HepG2 (cell line): ENCODE results near the gene TRPT1. TPM values are rescaled to one million over a fixed set of nuclear protein-coding genes. Genes with fewer than 3 reads are reported as not detected.
A peak's percentile ranks its signal among the peaks of the same experiment; 100 is the strongest.

Experiments
- ATRX ChIP-seq: sonication (generic); formaldehyde crosslinking; IDR thresholded peaks from 2 replicates; pipeline ENCODE4 v1.4.0; 2020; ENCODE audit warnings: missing genetic modification reagents, borderline replicate concordance
- DPF2 ChIP-seq: sonication (generic); formaldehyde crosslinking; IDR thresholded peaks from 2 replicates; pipeline ENCODE4 v1.4.0; 2020; ENCODE audit warnings: mild to moderate bottlenecking, low read depth, missing genetic modification reagents, borderline replicate concordance
- ELF4 ChIP-seq: sonication (generic); formaldehyde crosslinking; IDR thresholded peaks from 2 replicates; pipeline ENCODE4 v1.5.0; 2020; ENCODE audit warnings: missing genetic modification reagents, mild to moderate bottlenecking, moderate library complexity, borderline replicate concordance
- FIP1L1 ChIP-seq: fragments of 200-400 bp; formaldehyde crosslinking; IDR thresholded peaks from 2 replicates; pipeline ENCODE4 v1.6.1; 2018; ENCODE audit warnings: low read depth, mild to moderate bottlenecking, low read length, moderate library complexity, borderline replicate concordance; ENCODE audit not compliant: insufficient read depth
- FOXK1 ChIP-seq: sonication (generic); formaldehyde crosslinking; IDR thresholded peaks from 2 replicates; pipeline ENCODE4 v1.4.0; 2020; ENCODE audit warnings: low read depth, missing genetic modification reagents, borderline replicate concordance
- HNRNPUL1 ChIP-seq: fragments of 200-400 bp; formaldehyde crosslinking; IDR thresholded peaks from 2 replicates; pipeline ENCODE4 v1.6.1; 2017; ENCODE audit warnings: low read depth, mild to moderate bottlenecking, low read length, moderate library complexity
- HOXA3 ChIP-seq: sonication (generic); formaldehyde crosslinking; IDR thresholded peaks from 2 replicates; pipeline ENCODE4 v1.5.0; 2020; ENCODE audit warnings: missing genetic modification reagents
- KDM2A ChIP-seq: sonication (generic); formaldehyde crosslinking; IDR thresholded peaks from 2 replicates; pipeline ENCODE4 v1.4.0; 2020; ENCODE audit warnings: low read depth, missing genetic modification reagents, borderline replicate concordance
- LCORL ChIP-seq, 2 experiments: fragments of 450-650 bp in 1 of 2; sonication (generic) in 1 of 2; formaldehyde crosslinking in 1 of 2; IDR thresholded peaks; 2 replicates each; pipeline versions ENCODE4 v1.5.0 to v1.6.1; 2017 to 2020; ENCODE audit warnings: antibody characterized with exemption in 1 of 2, missing genetic modification reagents in 1 of 2
- PHF5A ChIP-seq: IDR thresholded peaks from one replicate; pipeline ENCODE4 v1.6.1; 2018; ENCODE audit warnings: low read depth, missing genetic modification reagents; ENCODE audit not compliant: unreplicated experiment
- SALL2 ChIP-seq: sonication (generic); formaldehyde crosslinking; IDR thresholded peaks from 2 replicates; pipeline ENCODE4 v1.8.1; 2023; ENCODE audit warnings: mild to moderate bottlenecking, missing genetic modification reagents, inconsistent platforms
- SIX4 ChIP-seq: sonication (generic); formaldehyde crosslinking; IDR thresholded peaks from 2 replicates; pipeline ENCODE4 v1.4.0; 2020; ENCODE audit warnings: missing genetic modification reagents
- SMARCE1 ChIP-seq: fragments of 450-650 bp; IDR thresholded peaks from 2 replicates; pipeline ENCODE4 v1.6.1; 2017; ENCODE audit warnings: borderline replicate concordance
- TARDBP ChIP-seq: sonication (generic); formaldehyde crosslinking; IDR thresholded peaks from 2 replicates; pipeline ENCODE4 v1.8.0; 2022; ENCODE audit warnings: mild to moderate bottlenecking, missing genetic modification reagents
- TBX2 ChIP-seq: sonication (generic); formaldehyde crosslinking; IDR thresholded peaks from 2 replicates; pipeline ENCODE4 v1.5.0; 2020; ENCODE audit warnings: missing genetic modification reagents, mild to moderate bottlenecking, borderline replicate concordance
- ZBTB20 ChIP-seq: sonication (generic); formaldehyde crosslinking; IDR thresholded peaks from 2 replicates; pipeline ENCODE4 v1.8.1; 2023; ENCODE audit warnings: missing genetic modification reagents, low read depth, mild to moderate bottlenecking, borderline replicate concordance
- ZNF121 ChIP-seq: sonication (generic); formaldehyde crosslinking; IDR thresholded peaks from 2 replicates; pipeline ENCODE4 v1.5.0; 2020; ENCODE audit warnings: mild to moderate bottlenecking, missing genetic modification reagents
- ZNF510 ChIP-seq: sonication (generic); formaldehyde crosslinking; IDR thresholded peaks from 2 replicates; pipeline ENCODE4 v1.4.0; 2020; ENCODE audit warnings: low read depth, mild to moderate bottlenecking, missing genetic modification reagents
- ZNF563 ChIP-seq: sonication (generic); formaldehyde crosslinking; IDR thresholded peaks from 2 replicates; pipeline ENCODE4 v1.8.0; 2022; ENCODE audit warnings: mild to moderate bottlenecking, moderate library complexity, missing genetic modification reagents
- ZNF678 ChIP-seq: sonication (generic); formaldehyde crosslinking; IDR thresholded peaks from 2 replicates; pipeline ENCODE4 v1.4.0; 2020; ENCODE audit warnings: mild to moderate bottlenecking, missing genetic modification reagents
- ZNF772 ChIP-seq: sonication (generic); formaldehyde crosslinking; IDR thresholded peaks from 2 replicates; pipeline ENCODE4 v1.5.0; 2020; ENCODE audit warnings: mild to moderate bottlenecking, missing genetic modification reagents
- polyA plus RNA-seq, 8 experiments: library from polyadenylated mRNA; depleted of rRNA in 3 of 8; stranded (reverse) in 7 of 8; unstranded in 1 of 8; fragments of >200 nt; fragmentation: Illumina TruSeq in 4 of 8; extraction: Trizol in 4 of 8; gene quantifications; 2 replicates each; pipeline versions ENCODE4 v1.2.1 to v1.2.3, GENCODE V29; 2011 to 2016; ENCODE audit warnings: low read depth in 4 of 8, missing spikeins in 1 of 8, mixed read lengths in 1 of 8; ENCODE audit not compliant: insufficient read depth in 1 of 8
- total RNA-seq, 5 experiments: library from RNA; depleted of rRNA; stranded (reverse); fragments of >200 nt; fragmentation: Illumina TruSeq; extraction: Trizol; gene quantifications; 2 replicates each; pipeline ENCODE4 v1.2.3, GENCODE V29; 2016; ENCODE audit warnings: low read depth in 1 of 5
- TF ChIP-seq, protein P1 (sequence below): sonication (generic); formaldehyde crosslinking; IDR thresholded peaks from 2 replicates; pipeline ENCODE4 v1.8.1; 2023; ENCODE audit warnings: missing genetic modification reagents, inconsistent platforms, borderline replicate concordance
- TF ChIP-seq, protein P2 (sequence below): sonication (generic); formaldehyde crosslinking; IDR thresholded peaks from 2 replicates; pipeline ENCODE4 v1.5.0; 2020; ENCODE audit warnings: missing genetic modification reagents
- TF ChIP-seq, protein P3 (sequence below): sonication (generic); formaldehyde crosslinking; IDR thresholded peaks from 2 replicates; pipeline ENCODE4 v1.5.0; 2020; ENCODE audit warnings: missing genetic modification reagents, mild to moderate bottlenecking, borderline replicate concordance
- TF ChIP-seq, protein P4 (sequence below): sonication (generic); formaldehyde crosslinking; IDR thresholded peaks from 2 replicates; pipeline ENCODE4 v1.4.0; 2020; ENCODE audit warnings: missing genetic modification reagents, borderline replicate concordance

The TRPT1 gene
- total and polyA plus RNA-seq, 2 of the 13 experiments (the other 11 are each of a cell fraction or from before 2014, with no cell fraction given): 24.8 to 40.7 TPM

DNA sequence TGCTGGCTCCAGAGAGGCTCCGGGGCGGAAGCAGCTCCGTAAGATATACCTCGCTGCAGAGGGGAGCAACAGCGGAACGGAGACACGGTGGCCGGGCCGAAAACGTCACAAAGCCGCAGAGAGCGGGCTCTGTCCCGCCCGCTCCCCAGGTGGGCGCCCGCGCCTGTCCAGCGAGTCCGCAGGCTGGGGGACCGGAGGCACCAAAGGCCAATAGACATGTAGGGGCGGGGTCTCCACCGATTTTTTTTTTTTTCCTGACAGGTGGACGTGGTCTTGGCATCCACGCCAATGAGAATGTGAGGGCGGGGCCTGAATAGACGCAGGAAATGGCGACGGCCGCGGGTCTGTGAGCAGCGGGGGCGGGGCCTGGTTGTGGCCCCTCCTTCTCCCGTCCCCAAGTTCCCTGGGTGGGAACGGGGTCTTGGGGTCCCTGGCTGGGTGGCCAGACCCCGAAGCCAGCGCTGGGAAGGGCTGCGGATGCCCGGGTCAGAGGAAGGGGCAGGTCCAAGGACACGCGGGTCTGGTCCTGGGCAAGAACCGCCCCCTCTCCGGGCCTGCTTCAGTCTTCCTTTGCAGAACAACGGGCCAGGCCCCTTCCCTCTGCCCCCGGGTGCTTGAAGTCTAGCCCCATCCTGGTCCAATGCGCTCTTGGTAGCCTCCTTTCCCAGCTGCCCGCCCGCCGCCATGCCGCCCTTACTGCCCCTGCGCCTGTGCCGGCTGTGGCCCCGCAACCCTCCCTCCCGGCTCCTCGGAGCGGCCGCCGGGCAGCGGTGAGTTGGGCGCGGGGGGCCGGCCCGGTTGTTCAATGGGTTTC is 4.4 kb upstream of the TRPT1 start, which contains the start of gene DNAJC4 (continued):
- TF ChIP-seq ZNF678 (CRISPR knock-in tag): no peak
- TF ChIP-seq LCORL (IDR thresholded peaks at IDR 0.05): no peak
- TF ChIP-seq LCORL (CRISPR knock-in tag; IDR thresholded peaks at IDR 0.05): peak; percentile 65; the same call in 1 of the 2 replicates
- TF ChIP-seq FIP1L1: no peak
- peak; percentile 72 for TF ChIP-seq TARDBP (CRISPR knock-in tag)
- TF ChIP-seq, protein P1, sequence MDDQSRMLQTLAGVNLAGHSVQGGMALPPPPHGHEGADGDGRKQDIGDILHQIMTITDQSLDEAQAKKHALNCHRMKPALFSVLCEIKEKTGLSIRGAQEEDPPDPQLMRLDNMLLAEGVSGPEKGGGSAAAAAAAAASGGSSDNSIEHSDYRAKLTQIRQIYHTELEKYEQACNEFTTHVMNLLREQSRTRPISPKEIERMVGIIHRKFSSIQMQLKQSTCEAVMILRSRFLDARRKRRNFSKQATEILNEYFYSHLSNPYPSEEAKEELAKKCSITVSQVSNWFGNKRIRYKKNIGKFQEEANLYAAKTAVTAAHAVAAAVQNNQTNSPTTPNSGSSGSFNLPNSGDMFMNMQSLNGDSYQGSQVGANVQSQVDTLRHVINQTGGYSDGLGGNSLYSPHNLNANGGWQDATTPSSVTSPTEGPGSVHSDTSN: no peak
- TF ChIP-seq SIX4 (CRISPR knock-in tag): no peak
- TF ChIP-seq SALL2 (CRISPR knock-in tag): no peak
- no peak for TF ChIP-seq ZNF510 (CRISPR knock-in tag)
- TF ChIP-seq DPF2: no peak
- no peak; the same call in 1 of the 2 replicates for TF ChIP-seq ZNF563 (CRISPR knock-in tag)
- no peak for TF ChIP-seq PHF5A (CRISPR knock-in tag)
- peak; percentile 81; the same call in 1 of the 2 replicates for TF ChIP-seq ZNF772
- TF ChIP-seq KDM2A: peak; percentile 92
- 0 out of 2 replicates have a peak, but pooled peaks have one; percentile 17 for TF ChIP-seq ZBTB20 (CRISPR knock-in tag)
- TF ChIP-seq SMARCE1: no peak
- TF ChIP-seq, protein P2, sequence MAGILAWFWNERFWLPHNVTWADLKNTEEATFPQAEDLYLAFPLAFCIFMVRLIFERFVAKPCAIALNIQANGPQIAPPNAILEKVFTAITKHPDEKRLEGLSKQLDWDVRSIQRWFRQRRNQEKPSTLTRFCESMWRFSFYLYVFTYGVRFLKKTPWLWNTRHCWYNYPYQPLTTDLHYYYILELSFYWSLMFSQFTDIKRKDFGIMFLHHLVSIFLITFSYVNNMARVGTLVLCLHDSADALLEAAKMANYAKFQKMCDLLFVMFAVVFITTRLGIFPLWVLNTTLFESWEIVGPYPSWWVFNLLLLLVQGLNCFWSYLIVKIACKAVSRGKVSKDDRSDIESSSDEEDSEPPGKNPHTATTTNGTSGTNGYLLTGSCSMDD (CRISPR knock-in tag): no peak
- TF ChIP-seq, protein P3, sequence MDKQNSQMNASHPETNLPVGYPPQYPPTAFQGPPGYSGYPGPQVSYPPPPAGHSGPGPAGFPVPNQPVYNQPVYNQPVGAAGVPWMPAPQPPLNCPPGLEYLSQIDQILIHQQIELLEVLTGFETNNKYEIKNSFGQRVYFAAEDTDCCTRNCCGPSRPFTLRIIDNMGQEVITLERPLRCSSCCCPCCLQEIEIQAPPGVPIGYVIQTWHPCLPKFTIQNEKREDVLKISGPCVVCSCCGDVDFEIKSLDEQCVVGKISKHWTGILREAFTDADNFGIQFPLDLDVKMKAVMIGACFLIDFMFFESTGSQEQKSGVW (CRISPR knock-in tag): no peak
- TF ChIP-seq, protein P4, sequence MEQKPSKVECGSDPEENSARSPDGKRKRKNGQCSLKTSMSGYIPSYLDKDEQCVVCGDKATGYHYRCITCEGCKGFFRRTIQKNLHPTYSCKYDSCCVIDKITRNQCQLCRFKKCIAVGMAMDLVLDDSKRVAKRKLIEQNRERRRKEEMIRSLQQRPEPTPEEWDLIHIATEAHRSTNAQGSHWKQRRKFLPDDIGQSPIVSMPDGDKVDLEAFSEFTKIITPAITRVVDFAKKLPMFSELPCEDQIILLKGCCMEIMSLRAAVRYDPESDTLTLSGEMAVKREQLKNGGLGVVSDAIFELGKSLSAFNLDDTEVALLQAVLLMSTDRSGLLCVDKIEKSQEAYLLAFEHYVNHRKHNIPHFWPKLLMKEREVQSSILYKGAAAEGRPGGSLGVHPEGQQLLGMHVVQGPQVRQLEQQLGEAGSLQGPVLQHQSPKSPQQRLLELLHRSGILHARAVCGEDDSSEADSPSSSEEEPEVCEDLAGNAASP (CRISPR knock-in tag): 0 out of 2 replicates have a peak, but pooled peaks have one; percentile 17
- TF ChIP-seq ELF4 (CRISPR knock-in tag): no peak
- TF ChIP-seq FOXK1 (CRISPR knock-in tag): no peak; the same call in 1 of the 2 replicates
- TF ChIP-seq HNRNPUL1: no peak
- peak; percentile 47; the same call in 1 of the 2 replicates for TF ChIP-seq TBX2
- TF ChIP-seq ZNF121 (CRISPR knock-in tag): no peak
- TF ChIP-seq HOXA3 (CRISPR knock-in tag): peak; percentile 23; the same call in 1 of the 2 replicates
- TF ChIP-seq ATRX (CRISPR knock-in tag): no peak
